Lung (tissue), 12 donors: ENCODE data around the gene TMEM40. TPM values are rescaled to one million over a fixed set of nuclear protein-coding genes. Genes with fewer than 3 reads are reported as not detected.

ENCODE experiments used
- ATAC-seq: fragments of 200-7000 bp; cut with Tn5 transposase; one replicate; pipeline ENCODE4 v1.9.1; 2020; ENCODE audit warnings: moderate number of reproducible peaks; ENCODE audit not compliant: insufficient read depth, low FRiP score
- DNase-seq, 3 donors: peaks; one replicate each; pipeline ENCODE4 v3.0.0-alpha.2; 2013 to 2017
- H3K27ac ChIP-seq, 2 donors: one replicate each; pipeline ENCODE4 v1.5.1; 2013; ENCODE audit warnings: mild to moderate bottlenecking in 2 of 2, moderate library complexity in 2 of 2, control low read depth in 1 of 2, inconsistent platforms in 1 of 2, low read depth in 1 of 2, low read length in 1 of 2
- H3K27me3 ChIP-seq, 3 donors: one replicate each; pipeline ENCODE4 v1.5.1; 2013; ENCODE audit warnings: low read length in 2 of 3; ENCODE audit not compliant: control insufficient read depth in 3 of 3, insufficient read depth in 3 of 3
- H3K36me3 ChIP-seq, 4 donors: one replicate each; pipeline ENCODE4 v1.5.1; 2013; ENCODE audit warnings: low read length in 4 of 4, mild to moderate bottlenecking in 1 of 4, moderate library complexity in 1 of 4; ENCODE audit not compliant: control insufficient read depth in 4 of 4, insufficient read depth in 4 of 4
- H3K4me1 ChIP-seq, 5 donors: one replicate each; pipeline ENCODE4 v1.5.1; 2013; ENCODE audit warnings: low read length in 5 of 5, mild to moderate bottlenecking in 2 of 5, moderate library complexity in 1 of 5; ENCODE audit not compliant: control insufficient read depth in 5 of 5, insufficient read depth in 5 of 5
- H3K4me3 ChIP-seq: one replicate; pipeline ENCODE4 v1.5.1; 2013; ENCODE audit warnings: mild to moderate bottlenecking, control low read depth, moderate library complexity
- H3K9ac ChIP-seq, 2 donors: one replicate each; pipeline ENCODE4 v1.5.1; 2013; ENCODE audit warnings: low read length in 2 of 2, control low read depth in 1 of 2; ENCODE audit not compliant: insufficient read depth in 1 of 2
- H3K9me3 ChIP-seq, 4 donors: one replicate each; pipeline ENCODE4 v1.5.1; 2013; ENCODE audit warnings: low read length in 3 of 4, mild to moderate bottlenecking in 1 of 4, moderate library complexity in 1 of 4; ENCODE audit not compliant: control insufficient read depth in 4 of 4, insufficient read depth in 3 of 4
- CTCF ChIP-seq: IDR thresholded peaks from 2 replicates; pipeline ENCODE4 v1.5.1; 2012; ENCODE audit warnings: mild to moderate bottlenecking; ENCODE audit errors: control extremely low read depth, extremely low read depth
- WGBS, 2 donors: extraction: QIAGEN DNeasy Blood & Tissue Kit; methylation state at CpG; one replicate each; pipeline ENCODE4 v1.1.7; 2013; 5-methylcytosine and 5-hydroxymethylcytosine counted together
- polyA plus RNA-seq, 2 donors: library from polyadenylated mRNA; stranded (reverse); fragments of 200-250 nt; gene quantifications; one replicate each; pipeline ENCODE4 v1.2.1, GENCODE V29; 2013
- total RNA-seq, 2 donors: library from RNA; depleted of rRNA in 1 of 2; stranded (reverse); fragments of >200 nt in 1 of 2; gene quantifications; one replicate each; pipeline ENCODE4 v1.2.1, GENCODE V29; 2014 to 2021
- donor health status: control.
- donor health status: control.
- donor health status: Bipolar disorder and iron deficiency.
- donor health status: healthy.
- donor health status: DM: yes; HTN: yes; CAD: no.

Gene TMEM40
- total and polyA plus RNA-seq, 4 donors = 2.0 to 6.0 (median 4.0) TPM

DNA sequence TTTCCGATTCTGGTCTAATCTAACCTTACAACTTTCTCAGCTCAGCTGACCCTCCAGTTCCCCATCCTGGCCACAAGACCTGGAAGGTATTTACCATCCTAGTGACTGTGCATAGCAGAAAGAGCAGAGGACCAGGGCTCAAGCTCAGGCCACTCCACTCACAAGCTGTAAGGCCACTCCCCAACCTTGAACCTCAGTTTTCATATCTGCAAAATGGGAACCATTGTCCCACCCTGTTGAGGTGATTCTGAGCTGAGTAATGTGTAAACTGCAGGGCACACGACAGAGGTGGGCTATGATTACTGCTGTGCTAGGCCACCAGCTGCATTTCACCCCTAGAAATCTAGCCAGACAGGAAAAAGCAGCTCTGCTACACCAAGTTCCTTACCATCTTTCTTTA lies 21.7 kb downstream of the TMEM40 start:
- no peaks in the 10 kb centered on the region for H3K27me3 ChIP-seq
- no peak overlapping the region for H3K4me3 ChIP-seq
- H3K36me3 ChIP-seq = no peaks in the 10 kb centered on the region
- ATAC-seq (no peak), DNase-seq (no peak)
- WGBS, 2 donors = 81 to 86% methylated on average over 2 of the region's 2 CpGs
- no peak for TF ChIP-seq CTCF
- no peak overlapping the region for H3K27ac ChIP-seq
- no peaks in the 10 kb centered on the region for H3K4me1 ChIP-seq
- no peak overlapping the region for H3K9ac ChIP-seq
- no peaks in the 10 kb centered on the region for H3K9me3 ChIP-seq

- ATAC-seq = no peak
These were observed 24.1 kb downstream of the TMEM40 start for GRCh38 chr3:12734960-12735359.

DNA sequence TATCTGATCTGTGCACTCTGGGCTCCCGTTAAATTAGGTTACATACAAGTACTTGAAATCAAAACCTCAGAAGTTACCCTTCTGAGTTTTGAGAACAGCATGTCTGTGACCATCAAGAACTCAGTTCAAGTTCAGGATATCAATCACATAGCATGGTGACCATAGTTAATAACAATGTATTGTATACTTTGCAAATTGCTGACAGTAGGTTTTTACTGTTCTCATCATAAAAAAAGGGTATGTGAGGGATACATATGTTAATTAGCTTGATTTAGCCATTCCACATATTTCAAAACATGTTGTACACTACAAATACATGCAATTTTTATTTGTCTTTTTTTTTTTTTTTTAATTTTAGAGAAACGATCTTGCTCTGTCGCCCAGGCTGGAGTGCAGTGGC lies 25.5 kb downstream of the TMEM40 start:
- H3K4me1 ChIP-seq = peaks cover 0 to 9% (median 0%) of the 10 kb centered on the region in 5 donors
- no peak overlapping the region for H3K9ac ChIP-seq
- TF ChIP-seq CTCF = no peak
- H3K27ac ChIP-seq = no peak overlapping the region
- no peaks in the 10 kb centered on the region for H3K9me3 ChIP-seq
- H3K27me3 ChIP-seq = no peaks in the 10 kb centered on the region
- no peaks in the 10 kb centered on the region for H3K36me3 ChIP-seq
- ATAC-seq (no peak), DNase-seq (no peak)
- no peak overlapping the region for H3K4me3 ChIP-seq
- 58 to 75% methylated on average over 3 of the region's 3 CpGs for WGBS, 2 donors

More at GRCh38 chr3:12734960-12735359, 24.1 kb downstream of the TMEM40 start:
- TF ChIP-seq CTCF = no peak
- Histone ChIP-seq H3K9ac (no peak overlapping the region), H3K4me1 (no peaks in the 10 kb centered on the region), H3K4me3 (no peak overlapping the region), H3K9me3 (no peaks in the 10 kb centered on the region), H3K27ac (no peak overlapping the region), H3K36me3 (no peaks in the 10 kb centered on the region), H3K27me3 (no peaks in the 10 kb centered on the region)
- WGBS, 2 donors = 88 to 89% methylated on average over 4 of the region's 4 CpGs
- no peak for DNase-seq

- H3K4me1 ChIP-seq = peaks cover 0 to 9% (median 0%) of the 10 kb centered on the region in 5 donors
- 80 to 81% methylated on average over 4 of the region's 4 CpGs for WGBS, 2 donors
- no peak overlapping the region for H3K4me3 ChIP-seq
- H3K9ac ChIP-seq = no peak overlapping the region
- ATAC-seq (no peak), DNase-seq (no peak)
- H3K27ac ChIP-seq = no peak overlapping the region
- no peaks in the 10 kb centered on the region for H3K36me3 ChIP-seq
- no peaks in the 10 kb centered on the region for H3K9me3 ChIP-seq
- TF ChIP-seq CTCF = no peak
- no peaks in the 10 kb centered on the region for H3K27me3 ChIP-seq
These were observed 28.4 kb downstream of the TMEM40 start for GRCh38 chr3:12730506-12731242.
